SIG-M5 treated with dmso at 0.1 percent for 504 hours (cell line): ENCODE measurements around the gene NEXMIF.
"Not testable (repeated sequence)": the region's sequence is repeated elsewhere in the genome, so short reads cannot be mapped to it uniquely, and the experiment has no call there.

Experiments
- DNase-seq: peaks from one replicate; lab custom pipeline; 2025; ENCODE audit not compliant: unreplicated experiment; lab: John Stamatoyannopoulos, UW

Gene NEXMIF

GRCh38 chrX:74797338-74797887 lies 127.8 kb downstream of the NEXMIF start:
- no peak for DNase-seq

GRCh38 chrX:74788545-74789086 lies 136.6 kb downstream of the NEXMIF start:
- DNase-seq, result no peak

GRCh38 chrX:74784629-74785028 lies 140.6 kb downstream of the NEXMIF start:
- no peak for DNase-seq

GRCh38 chrX:74781507-74782034 lies 143.7 kb downstream of the NEXMIF start:
- no peak for DNase-seq

- DNase-seq, result no peak
Observed at GRCh38 chrX:74779175-74779574, 146.1 kb downstream of the NEXMIF start.

GRCh38 chrX:74774988-74775387 lies 150.3 kb downstream of the NEXMIF start:
- no peak for DNase-seq

GRCh38 chrX:74736450-74736849 lies 188.8 kb downstream of the NEXMIF start:
- DNase-seq, result no peak

- DNase-seq, result no peak
Observed at GRCh38 chrX:74705269-74705668, 220.0 kb downstream of the NEXMIF start.

- not testable (repeated sequence) for DNase-seq
Observed at GRCh38 chrX:74701343-74701742, 223.9 kb downstream of the NEXMIF start.

GRCh38 chrX:74684466-74684865 lies 240.8 kb downstream of the NEXMIF start:
- DNase-seq, result no peak
